Caco-2 (cell line): ENCODE data around the gene TRAPPC2B. TPM values are rescaled to one million over a fixed set of nuclear protein-coding genes. Genes with fewer than 3 reads are reported as not detected.

Experiments used
- BruUV-seq: library from RNA; stranded (reverse); fragments of 400-500 nt; replicated peaks from 2 replicates; lab custom pipeline; 2021; lab: Mats Ljungman, UMichigan
- CTCF ChIA-PET: fragments of 300-600 bp; sonication (Branson Sonifier 250); formaldehyde crosslinking; loops from one replicate; lab custom pipeline; 2022; ENCODE audit warnings: antibody characterized with exemption; lab: Charles Lee
- POLR2A ChIA-PET: fragments of 300-600 bp; sonication (Branson Sonifier 250); formaldehyde crosslinking; loops from one replicate; lab custom pipeline; 2022; ENCODE audit warnings: antibody characterized with exemption; lab: Charles Lee
- DNase-seq, 2 experiments: peaks; one replicate each; pipeline versions ENCODE4 v3.0.0 to v3.0.0-alpha.2; 2020 to 2022
- H3K27me3 ChIP-seq: replicated peaks from 2 replicates; pipeline ENCODE4 v1.6.0; 2011; ENCODE audit warnings: low read length; ENCODE audit not compliant: control insufficient read depth, insufficient read depth
- H3K36me3 ChIP-seq: 2 replicates; pipeline ENCODE4 v1.5.1; 2011; ENCODE audit warnings: low read length; ENCODE audit not compliant: control insufficient read depth, insufficient read depth
- H3K4me1 ChIP-seq: fragments of 250-450 bp; sonication (Bioruptor Pico); 2 replicates; pipeline ENCODE4 v1.5.1; 2020; ENCODE audit warnings: mild to moderate bottlenecking
- H3K4me3 ChIP-seq: 2 replicates; pipeline ENCODE4 v1.5.1; 2011; ENCODE audit warnings: low read depth, mild to moderate bottlenecking, control low read depth, low read length
- H3K9me3 ChIP-seq: fragments of 250-450 bp; sonication (Bioruptor Pico); 2 replicates; pipeline ENCODE4 v1.5.1; 2020; ENCODE audit warnings: mild to moderate bottlenecking, moderate library complexity
- H3K27ac Mint-ChIP-seq: one replicate; pipeline ENCODE4 v1.8.0; 2022; ENCODE audit warnings: mixed read lengths; ENCODE audit not compliant: unreplicated experiment
- H3K27me3 Mint-ChIP-seq: one replicate; pipeline ENCODE4 v1.8.0; 2022; ENCODE audit warnings: mixed read lengths; ENCODE audit not compliant: insufficient read depth, unreplicated experiment
- H3K36me3 Mint-ChIP-seq: one replicate; pipeline ENCODE4 v1.8.0; 2022; ENCODE audit warnings: mild to moderate bottlenecking, mixed read lengths; ENCODE audit not compliant: insufficient read depth, unreplicated experiment
- H3K4me1 Mint-ChIP-seq: one replicate; pipeline ENCODE4 v1.8.0; 2022; ENCODE audit warnings: low read depth, mixed read lengths; ENCODE audit not compliant: unreplicated experiment
- H3K4me3 Mint-ChIP-seq: one replicate; pipeline ENCODE4 v1.8.0; 2022; ENCODE audit warnings: mild to moderate bottlenecking, moderate library complexity, mixed read lengths; ENCODE audit not compliant: unreplicated experiment
- H3K9me3 Mint-ChIP-seq: one replicate; pipeline ENCODE4 v1.8.0; 2022; ENCODE audit warnings: mixed read lengths; ENCODE audit not compliant: unreplicated experiment
- CTCF ChIP-seq, 2 experiments: fragments of 200-600 bp in 1 of 2; IDR thresholded peaks; 1 replicate in 1 of 2; 2 replicates in 1 of 2; pipeline versions ENCODE4 v1.5.1 to v1.8.0; 2011 to 2022; ENCODE audit warnings: antibody characterized with exemption in 1 of 2, control low read depth in 1 of 2, inconsistent platforms in 1 of 2, low read depth in 1 of 2, low read length in 1 of 2, mild to moderate bottlenecking in 1 of 2, moderate library complexity in 1 of 2; ENCODE audit not compliant: insufficient read depth in 1 of 2, severe bottlenecking in 1 of 2, unreplicated experiment in 1 of 2
- intact Hi-C: fragments of 100-400 bp; cut with micrococcal nuclease; formaldehyde crosslinking; loops from one replicate; pipeline ENCODE4 v1.10.0; 2022; ENCODE audit not compliant: unreplicated experiment
- total RNA-seq: library from RNA; stranded (reverse); gene quantifications from 2 replicates; pipeline ENCODE4 v1.2.3, GENCODE V29; 2022

The TRAPPC2B gene
- total RNA-seq, 1 experiment from 2014 or later = 7.0 TPM

DNA sequence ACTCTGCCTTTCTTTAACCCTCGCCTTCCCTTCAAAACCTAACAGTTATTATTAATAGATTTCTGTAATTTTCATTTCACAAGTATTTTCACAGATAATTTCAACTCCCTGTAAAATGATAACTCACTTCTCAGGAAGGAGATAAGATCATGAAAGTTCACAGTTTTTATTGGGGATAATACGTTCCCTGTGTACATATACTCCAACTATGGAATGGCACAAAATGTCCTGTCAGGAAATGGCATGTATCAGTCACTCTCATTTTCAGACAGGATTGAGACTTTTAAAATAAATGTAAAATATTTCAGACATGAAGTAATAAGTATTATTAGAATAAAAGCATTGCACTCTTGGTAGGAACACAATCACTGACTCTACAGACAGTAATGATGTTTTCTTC is 932 bp upstream of the TRAPPC2B start:
- Mint-ChIP-seq H3K36me3 (peaks cover 17% of the 10 kb centered on the region), H3K27me3 (no peaks in the 10 kb centered on the region), H3K9me3 (peaks cover 9% of the 10 kb centered on the region), H3K27ac (peak overlapping the region; percentile 95), H3K4me1 (peaks cover 21% of the 10 kb centered on the region), H3K4me3 (peak overlapping the region; percentile 84)
- H3K4me3 ChIP-seq = peak overlapping the region; percentile 77
- intact Hi-C loops = no loop called here
- POLR2A ChIA-PET = interaction anchor here (0.6 to 1.0 kb wide), 2 partner anchors 27 to 202 kb away, joined by 3 to 4 read pairs; partner anchors contain the start of gene ZNF548
- no peak for DNase-seq
- no peak for TF ChIP-seq CTCF (IDR thresholded peaks at IDR 0.05; ENCODE audit: insufficient read depth in 1 of 2, low read depth in 1 of 2, low read length in 1 of 2, severe bottlenecking in 1 of 2, unreplicated experiment in 1 of 2)
- H3K36me3 ChIP-seq = no peaks in the 10 kb centered on the region
- H3K27me3 ChIP-seq = no peaks in the 10 kb centered on the region
- peaks cover 16% of the 10 kb centered on the region for H3K9me3 ChIP-seq
- BruUV-seq = no TSS peak
- H3K4me1 ChIP-seq = peaks cover 3% of the 10 kb centered on the region; the same call in 1 of the 2 replicates
- CTCF ChIA-PET = interaction anchor here (1.3 kb wide), 1 partner anchor 27 kb away, joined by 3 read pairs; the partner anchor contains the start of gene ZNF548

DNA sequence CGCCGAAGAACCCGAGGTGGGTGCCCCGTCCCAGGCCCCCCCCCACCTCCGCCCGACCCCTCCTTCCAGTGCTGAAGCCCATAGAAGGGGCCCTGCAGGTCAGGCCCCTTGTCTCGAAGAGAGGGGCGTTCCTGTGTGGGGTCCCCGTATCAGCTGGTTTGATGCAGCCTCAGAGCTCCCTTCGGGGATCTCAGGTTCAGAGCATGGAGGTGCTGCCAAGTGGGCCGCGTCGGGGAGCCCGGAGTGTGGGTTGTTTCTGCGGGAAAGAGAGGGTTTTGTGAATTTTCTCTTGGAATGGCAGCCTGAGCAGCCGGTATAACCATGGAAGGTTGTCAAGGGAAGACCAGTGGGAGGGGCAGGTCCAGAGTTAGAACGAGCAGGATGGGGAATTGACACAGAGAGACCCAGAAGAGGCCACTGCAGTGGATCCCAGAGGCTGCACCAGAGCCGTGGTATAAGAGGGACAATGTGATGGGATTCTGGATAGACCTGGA is 384 bp downstream of the TRAPPC2B start:
- H3K36me3 ChIP-seq = no peaks in the 10 kb centered on the region
- TF ChIP-seq CTCF (IDR thresholded peaks at IDR 0.05; ENCODE audit: insufficient read depth in 1 of 2, low read depth in 1 of 2, low read length in 1 of 2, severe bottlenecking in 1 of 2, unreplicated experiment in 1 of 2) = no peak
- intact Hi-C loops = loop anchor here (1.0 kb wide), 4 partner anchors 48 to 123 kb away; partner anchors contain the start of genes ZNF17, ZNF460, ZNF749 and ZNF805
- H3K4me3 Mint-ChIP-seq = peak overlapping the region; percentile 84
- peaks cover 3% of the 10 kb centered on the region; the same call in 1 of the 2 replicates for H3K4me1 ChIP-seq
- H3K4me3 ChIP-seq = peak overlapping the region; percentile 77
- peaks cover 16% of the 10 kb centered on the region for H3K9me3 ChIP-seq
- ChIA-PET CTCF (interaction anchor here (0.6 to 1.3 kb wide), 2 partner anchors 26 to 60 kb away, joined by 3 to 4 read pairs; partner anchors contain the start of gene ZNF548), POLR2A (interaction anchor here (1.0 kb wide), 1 partner anchor 26 kb away, joined by 3 read pairs; the partner anchor contains the start of gene ZNF548)
- H3K27ac Mint-ChIP-seq = peak overlapping the region; percentile 95
- H3K36me3 Mint-ChIP-seq = peaks cover 17% of the 10 kb centered on the region
- no peaks in the 10 kb centered on the region for H3K27me3 ChIP-seq
- no peak for DNase-seq
- peaks cover 21% of the 10 kb centered on the region for H3K4me1 Mint-ChIP-seq
- TSS peak; percentile 46 for BruUV-seq
- no peaks in the 10 kb centered on the region for H3K27me3 Mint-ChIP-seq
- peaks cover 9% of the 10 kb centered on the region for H3K9me3 Mint-ChIP-seq

DNA sequence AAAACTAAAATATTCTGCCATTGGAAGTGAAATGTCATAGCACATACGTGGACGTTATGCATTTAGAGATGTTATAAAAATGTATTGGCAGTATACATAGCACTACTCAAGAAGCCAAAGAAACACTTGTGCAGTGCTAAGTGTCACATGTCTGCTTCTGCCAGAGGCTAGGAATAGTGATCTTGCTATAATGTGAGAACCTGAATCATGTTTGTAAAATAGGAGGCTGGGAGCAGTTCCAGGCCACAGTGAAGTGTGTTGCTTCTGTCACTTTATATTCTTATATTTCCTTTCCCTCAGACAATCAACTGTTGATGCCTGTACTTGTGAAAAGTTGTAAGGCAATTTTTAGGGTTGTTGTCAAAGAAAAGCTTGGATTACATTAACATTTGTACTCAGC is 3.4 kb downstream of the TRAPPC2B start:
- intact Hi-C loops = no loop called here
- Histone ChIP-seq H3K27me3 (no peaks in the 10 kb centered on the region), H3K9me3 (peaks cover 11% of the 10 kb centered on the region), H3K4me1 (peaks cover 3% of the 10 kb centered on the region; the same call in 1 of the 2 replicates), H3K4me3 (no peak overlapping the region), H3K36me3 (no peaks in the 10 kb centered on the region)
- Mint-ChIP-seq H3K27me3 (no peaks in the 10 kb centered on the region), H3K27ac (no peak overlapping the region), H3K36me3 (peaks cover 17% of the 10 kb centered on the region), H3K4me1 (peaks cover 21% of the 10 kb centered on the region), H3K9me3 (peaks cover 9% of the 10 kb centered on the region), H3K4me3 (no peak overlapping the region)
- ChIA-PET POLR2A (no interaction called here), CTCF (no interaction called here)
- DNase-seq = no peak
- no TSS peak for BruUV-seq
- no peak for TF ChIP-seq CTCF (IDR thresholded peaks at IDR 0.05; ENCODE audit: insufficient read depth in 1 of 2, low read depth in 1 of 2, low read length in 1 of 2, severe bottlenecking in 1 of 2, unreplicated experiment in 1 of 2)
